Keratinocyte (primary cell): Measurements from ENCODE around the gene MAP3K3.

Source experiments
- EZH2 ChIP-seq: IDR thresholded peaks from one replicate; pipeline ENCODE4 v1.6.1; 2012; ENCODE audit warnings: inconsistent platforms, mild to moderate bottlenecking, low read length, moderate library complexity
- TF ChIP-seq, protein P1 (sequence below), 3 experiments: IDR thresholded peaks in 1 of 3; conservative IDR thresholded peaks in 1 of 3; optimal IDR thresholded peaks in 1 of 3; 2 replicates in 2 of 3; 3 replicates in 1 of 3; pipeline versions ENCODE3 to v1.5.1; 2011; ENCODE audit warnings: low read length in 3 of 3, mild to moderate bottlenecking in 3 of 3, moderate library complexity in 2 of 3, control low read depth in 1 of 3, inconsistent platforms in 1 of 3; ENCODE audit not compliant: insufficient read depth in 2 of 3; ENCODE audit errors: extremely low read depth in 1 of 3

DNA sequence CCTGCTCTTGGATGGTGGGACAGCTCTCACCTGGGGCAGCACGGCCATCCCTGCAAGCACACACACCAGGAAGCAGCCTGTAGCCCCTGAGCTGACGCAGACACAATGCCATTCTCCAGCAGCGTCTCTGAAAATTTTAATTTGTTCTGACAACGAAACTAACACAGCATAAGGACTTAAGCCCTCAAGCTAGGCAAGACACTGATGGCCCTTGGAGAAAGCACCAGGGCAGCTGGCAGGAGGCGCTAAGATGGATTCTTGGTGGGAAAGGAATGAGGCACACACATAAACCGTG lies 80.5 kb downstream of the MAP3K3 start:
- TF ChIP-seq, protein P1, sequence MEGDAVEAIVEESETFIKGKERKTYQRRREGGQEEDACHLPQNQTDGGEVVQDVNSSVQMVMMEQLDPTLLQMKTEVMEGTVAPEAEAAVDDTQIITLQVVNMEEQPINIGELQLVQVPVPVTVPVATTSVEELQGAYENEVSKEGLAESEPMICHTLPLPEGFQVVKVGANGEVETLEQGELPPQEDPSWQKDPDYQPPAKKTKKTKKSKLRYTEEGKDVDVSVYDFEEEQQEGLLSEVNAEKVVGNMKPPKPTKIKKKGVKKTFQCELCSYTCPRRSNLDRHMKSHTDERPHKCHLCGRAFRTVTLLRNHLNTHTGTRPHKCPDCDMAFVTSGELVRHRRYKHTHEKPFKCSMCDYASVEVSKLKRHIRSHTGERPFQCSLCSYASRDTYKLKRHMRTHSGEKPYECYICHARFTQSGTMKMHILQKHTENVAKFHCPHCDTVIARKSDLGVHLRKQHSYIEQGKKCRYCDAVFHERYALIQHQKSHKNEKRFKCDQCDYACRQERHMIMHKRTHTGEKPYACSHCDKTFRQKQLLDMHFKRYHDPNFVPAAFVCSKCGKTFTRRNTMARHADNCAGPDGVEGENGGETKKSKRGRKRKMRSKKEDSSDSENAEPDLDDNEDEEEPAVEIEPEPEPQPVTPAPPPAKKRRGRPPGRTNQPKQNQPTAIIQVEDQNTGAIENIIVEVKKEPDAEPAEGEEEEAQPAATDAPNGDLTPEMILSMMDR (optimal IDR thresholded peaks at IDR 0.05 in 1 of 3, IDR thresholded peaks at IDR 0.05 in 1 of 3, conservative IDR thresholded peaks at IDR 0.05 in 1 of 3; ENCODE audit: extremely low read depth in 1 of 3, insufficient read depth in 2 of 3, low read length in 3 of 3): no peak
- TF ChIP-seq EZH2: no peak
